ENCODE measurements around the gene CFAP298.

Gene CFAP298

GRCh38 chr21:32599526-32599925 lies 12.7 kb downstream of the CFAP298 start:
- DNase-seq (ENCODE audit: low read depth in 1 of 2, low spot score in 1 of 2), result no peak

- no peak for DNase-seq (ENCODE audit: low read depth in 1 of 2, low spot score in 1 of 2)
Measured at GRCh38 chr21:32599091-32599490, 13.1 kb downstream of the CFAP298 start.

- DNase-seq (ENCODE audit: low read depth in 1 of 2, low spot score in 1 of 2), result no peak
Measured at GRCh38 chr21:32597205-32597604, 15.0 kb downstream of the CFAP298 start.

DNA sequence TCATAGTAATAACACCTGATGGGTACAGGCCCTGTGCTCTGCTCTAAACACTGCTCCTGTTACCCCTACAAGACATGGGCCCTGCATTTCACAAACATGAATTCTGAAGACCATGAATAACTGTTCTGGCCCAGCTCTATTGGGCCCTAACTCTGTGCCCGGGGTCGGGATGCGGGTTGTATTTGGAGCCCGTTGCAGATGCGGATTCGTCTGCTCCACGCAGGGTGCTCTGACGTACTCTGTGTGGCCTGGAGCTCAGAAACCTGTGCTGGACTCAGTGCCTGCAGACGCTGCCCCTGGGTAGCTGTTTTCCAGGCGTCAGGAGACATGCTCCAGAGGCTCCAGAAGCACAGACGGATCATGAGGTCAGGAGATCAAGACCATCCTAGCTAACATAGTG lies 16.7 kb downstream of the CFAP298 start:
- no peak for DNase-seq (ENCODE audit: low read depth in 1 of 2, low spot score in 1 of 2)

DNA sequence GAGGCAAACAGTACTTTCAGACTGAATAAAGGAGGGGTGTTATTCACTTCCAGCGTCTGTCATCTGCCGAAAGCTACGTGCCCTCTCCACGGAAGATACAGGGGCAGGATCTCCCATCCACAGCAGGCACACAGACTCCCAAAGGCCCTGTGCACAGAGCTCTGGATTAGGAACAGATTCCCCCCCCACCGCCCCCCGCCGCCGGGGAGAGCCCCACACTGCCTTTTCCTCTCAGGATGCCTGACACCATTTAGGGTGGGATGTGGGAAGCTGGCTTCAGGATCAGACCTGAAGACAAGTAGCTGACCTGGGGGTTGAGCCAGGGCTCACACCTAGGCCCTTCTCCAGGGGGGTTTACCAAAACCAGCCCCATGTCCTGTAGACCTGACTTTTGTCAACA lies 18.5 kb downstream of the CFAP298 start:
- DNase-seq (ENCODE audit: low read depth in 1 of 2, low spot score in 1 of 2), result no peak

GRCh38 chr21:32592929-32593502 lies 19.2 kb downstream of the CFAP298 start:
- DNase-seq (ENCODE audit: low read depth in 1 of 2, low spot score in 1 of 2), result no peak

DNA sequence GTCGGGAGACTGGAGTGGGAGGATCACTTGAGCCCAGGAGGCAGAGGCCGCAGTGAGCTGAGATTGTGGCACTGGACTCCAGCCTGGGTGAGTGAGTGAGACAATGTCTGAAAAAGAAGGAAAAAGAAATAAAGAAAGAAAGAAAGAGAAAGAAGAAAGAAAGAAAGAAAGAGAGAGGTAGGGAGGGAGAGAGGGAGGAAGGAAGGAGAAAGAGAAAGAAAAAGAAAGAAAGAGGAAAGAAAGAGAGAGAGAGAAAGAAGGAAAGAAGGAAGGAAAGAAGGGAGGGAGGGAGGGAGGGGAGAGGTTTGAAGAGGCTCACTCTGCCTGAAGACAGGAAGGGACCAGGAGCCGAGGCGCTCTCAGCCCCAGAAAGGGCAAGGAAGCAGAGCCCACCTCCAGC lies 22.0 kb downstream of the CFAP298 start:
- DNase-seq (ENCODE audit: low read depth in 1 of 2, low spot score in 1 of 2), result no peak

DNA sequence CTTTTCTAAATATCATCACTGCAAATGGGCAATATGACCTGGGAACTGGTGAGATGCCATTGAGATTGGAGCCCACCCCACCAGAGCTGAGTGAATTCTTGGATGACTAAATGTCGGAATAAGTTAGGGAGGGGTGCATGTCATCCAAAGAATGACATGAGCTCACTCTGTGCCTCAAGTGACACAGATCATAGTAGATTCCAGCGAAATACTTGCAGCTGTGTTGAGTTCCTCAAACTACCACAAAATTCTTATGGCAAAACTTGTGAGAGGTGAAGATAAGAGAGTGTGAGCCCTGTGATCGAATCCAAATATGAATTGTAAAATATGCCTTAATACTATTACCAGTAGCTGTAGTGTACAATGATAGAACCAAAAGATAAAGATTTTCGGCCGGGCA lies 24.5 kb downstream of the CFAP298 start:
- no peak for DNase-seq (ENCODE audit: low read depth in 1 of 2, low spot score in 1 of 2)

GRCh38 chr21:32587120-32587519 lies 25.1 kb downstream of the CFAP298 start:
- DNase-seq (ENCODE audit: low read depth in 1 of 2, low spot score in 1 of 2), result no peak

- DNase-seq (ENCODE audit: low read depth in 1 of 2, low spot score in 1 of 2), result no peak
Measured at GRCh38 chr21:32585970-32586369, 26.2 kb downstream of the CFAP298 start.

DNA sequence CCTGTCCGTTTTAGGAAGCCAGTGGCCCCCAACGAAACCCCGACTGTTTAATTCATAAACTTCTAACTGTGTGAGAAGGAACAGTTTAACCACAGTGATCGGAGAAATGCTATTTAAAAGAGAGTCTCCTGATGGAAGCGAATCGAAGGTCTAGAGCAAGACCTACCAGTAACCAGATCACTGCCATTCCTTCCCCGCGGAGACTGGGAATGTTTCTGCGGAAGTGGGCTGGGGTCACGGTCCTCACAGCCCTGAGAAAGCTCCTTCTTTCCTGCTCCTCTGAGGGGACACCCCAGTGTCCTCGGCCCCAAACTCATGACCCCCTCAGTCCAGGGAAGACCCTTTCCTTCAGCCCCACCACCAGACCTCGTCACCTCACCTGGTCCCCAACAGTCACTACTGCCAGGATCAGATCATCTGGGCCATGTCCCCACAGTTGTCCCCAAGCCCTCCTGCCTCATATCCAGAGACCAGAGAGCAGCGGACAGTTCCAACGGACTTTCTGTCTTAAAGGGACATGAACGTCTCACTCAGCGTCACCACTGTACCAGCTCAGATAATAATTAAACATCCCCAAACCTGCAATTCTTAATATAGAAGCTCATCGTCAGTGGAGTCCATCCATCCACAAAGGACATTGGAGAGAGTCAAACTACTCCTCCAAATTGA lies 27.0 kb downstream of the CFAP298 start, which contains the start of gene TCP10L:
TCP10L (minus strand) TSS at position 482 of the 669 bp plus-strand sequence. CDS start 1,219 bp downstream, outside the sequence.
- no peak for DNase-seq (ENCODE audit: low read depth in 1 of 2, low spot score in 1 of 2)

- no peak for DNase-seq (ENCODE audit: low read depth in 1 of 2, low spot score in 1 of 2)
Measured at GRCh38 chr21:32584472-32584871, 27.7 kb downstream of the CFAP298 start.

GRCh38 chr21:32581732-32582131 lies 30.4 kb downstream of the CFAP298 start:
- DNase-seq (ENCODE audit: low read depth in 1 of 2, low spot score in 1 of 2), result no peak

- DNase-seq (ENCODE audit: low read depth in 1 of 2, low spot score in 1 of 2), result no peak
Measured at GRCh38 chr21:32580949-32581348, 31.2 kb downstream of the CFAP298 start.

GRCh38 chr21:32578107-32578691 lies 34.0 kb downstream of the CFAP298 start:
- DNase-seq (ENCODE audit: low read depth in 1 of 2, low spot score in 1 of 2), result no peak

- no peak for DNase-seq (ENCODE audit: low read depth in 1 of 2, low spot score in 1 of 2)
Measured at GRCh38 chr21:32576011-32576410, 36.2 kb downstream of the CFAP298 start.

GRCh38 chr21:32574946-32575925 lies 36.9 kb downstream of the CFAP298 start:
- no peak for DNase-seq (ENCODE audit: low read depth in 1 of 2, low spot score in 1 of 2)

- DNase-seq (ENCODE audit: low read depth in 1 of 2, low spot score in 1 of 2), result no peak
Measured at GRCh38 chr21:32572574-32573420, 39.4 kb downstream of the CFAP298 start.

DNA sequence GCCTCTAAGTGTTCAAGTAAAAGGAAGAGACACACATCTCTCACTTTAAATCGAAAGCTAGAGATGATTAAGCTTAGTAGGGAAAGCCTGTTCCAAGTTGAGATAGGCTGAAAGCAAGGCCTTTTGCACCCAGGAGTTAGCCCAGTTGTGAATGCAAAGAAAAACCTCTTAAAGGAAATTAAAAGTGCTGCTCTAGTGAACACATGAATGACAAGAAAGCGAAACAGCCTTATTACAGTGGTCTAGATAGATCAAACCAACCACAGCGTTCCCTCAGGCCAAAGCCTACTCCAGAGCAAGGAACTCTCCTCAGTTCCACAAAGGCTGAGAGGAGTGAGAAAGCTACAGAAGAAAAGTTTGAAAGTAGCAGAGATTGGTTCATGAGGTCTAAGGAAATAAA lies 41.7 kb downstream of the CFAP298 start:
- DNase-seq (ENCODE audit: low read depth in 1 of 2, low spot score in 1 of 2), result no peak

All from activated CD4-positive, alpha-beta T cell treated with anti-CD3 and anti-CD28 coated beads, Interleukin-2, amount 50 U/mL, for 24 hours (primary cell).